Caco-2 (cell line): ENCODE measurements around the gene TP53RK. TPM values are rescaled to one million over a fixed set of nuclear protein-coding genes. Genes with fewer than 3 reads are reported as not detected.
A peak's percentile ranks its signal among the peaks of the same experiment; 100 is the strongest.

ENCODE experiments used
- BruUV-seq: library from RNA; stranded (reverse); fragments of 400-500 nt; replicated peaks from 2 replicates; lab custom pipeline; 2021; lab: Mats Ljungman, UMichigan
- CTCF ChIA-PET: fragments of 300-600 bp; sonication (Branson Sonifier 250); formaldehyde crosslinking; loops from one replicate; lab custom pipeline; 2022; ENCODE audit warnings: antibody characterized with exemption; lab: Charles Lee
- POLR2A ChIA-PET: fragments of 300-600 bp; sonication (Branson Sonifier 250); formaldehyde crosslinking; loops from one replicate; lab custom pipeline; 2022; ENCODE audit warnings: antibody characterized with exemption; lab: Charles Lee
- DNase-seq, 2 experiments: peaks; one replicate each; pipeline versions ENCODE4 v3.0.0 to v3.0.0-alpha.2; 2020 to 2022
- H3K27me3 ChIP-seq: replicated peaks from 2 replicates; pipeline ENCODE4 v1.6.0; 2011; ENCODE audit warnings: low read length; ENCODE audit not compliant: control insufficient read depth, insufficient read depth
- H3K36me3 ChIP-seq: 2 replicates; pipeline ENCODE4 v1.5.1; 2011; ENCODE audit warnings: low read length; ENCODE audit not compliant: control insufficient read depth, insufficient read depth
- H3K4me1 ChIP-seq: fragments of 250-450 bp; sonication (Bioruptor Pico); 2 replicates; pipeline ENCODE4 v1.5.1; 2020; ENCODE audit warnings: mild to moderate bottlenecking
- H3K4me3 ChIP-seq: 2 replicates; pipeline ENCODE4 v1.5.1; 2011; ENCODE audit warnings: low read depth, mild to moderate bottlenecking, control low read depth, low read length
- H3K9me3 ChIP-seq: fragments of 250-450 bp; sonication (Bioruptor Pico); 2 replicates; pipeline ENCODE4 v1.5.1; 2020; ENCODE audit warnings: mild to moderate bottlenecking, moderate library complexity
- H3K27ac Mint-ChIP-seq: one replicate; pipeline ENCODE4 v1.8.0; 2022; ENCODE audit warnings: mixed read lengths; ENCODE audit not compliant: unreplicated experiment
- H3K27me3 Mint-ChIP-seq: one replicate; pipeline ENCODE4 v1.8.0; 2022; ENCODE audit warnings: mixed read lengths; ENCODE audit not compliant: insufficient read depth, unreplicated experiment
- H3K36me3 Mint-ChIP-seq: one replicate; pipeline ENCODE4 v1.8.0; 2022; ENCODE audit warnings: mild to moderate bottlenecking, mixed read lengths; ENCODE audit not compliant: insufficient read depth, unreplicated experiment
- H3K4me1 Mint-ChIP-seq: one replicate; pipeline ENCODE4 v1.8.0; 2022; ENCODE audit warnings: low read depth, mixed read lengths; ENCODE audit not compliant: unreplicated experiment
- H3K4me3 Mint-ChIP-seq: one replicate; pipeline ENCODE4 v1.8.0; 2022; ENCODE audit warnings: mild to moderate bottlenecking, moderate library complexity, mixed read lengths; ENCODE audit not compliant: unreplicated experiment
- H3K9me3 Mint-ChIP-seq: one replicate; pipeline ENCODE4 v1.8.0; 2022; ENCODE audit warnings: mixed read lengths; ENCODE audit not compliant: unreplicated experiment
- intact Hi-C: fragments of 100-400 bp; cut with micrococcal nuclease; formaldehyde crosslinking; loops from one replicate; pipeline ENCODE4 v1.10.0; 2022; ENCODE audit not compliant: unreplicated experiment
- total RNA-seq: library from RNA; stranded (reverse); gene quantifications from 2 replicates; pipeline ENCODE4 v1.2.3, GENCODE V29; 2022
- TF ChIP-seq, protein P1 (sequence below), 2 experiments: fragments of 200-600 bp in 1 of 2; IDR thresholded peaks; 1 replicate in 1 of 2; 2 replicates in 1 of 2; pipeline versions ENCODE4 v1.5.1 to v1.8.0; 2011 to 2022; ENCODE audit warnings: antibody characterized with exemption in 1 of 2, control low read depth in 1 of 2, inconsistent platforms in 1 of 2, low read depth in 1 of 2, low read length in 1 of 2, mild to moderate bottlenecking in 1 of 2, moderate library complexity in 1 of 2; ENCODE audit not compliant: insufficient read depth in 1 of 2, severe bottlenecking in 1 of 2, unreplicated experiment in 1 of 2

TP53RK gene
- total RNA-seq, 1 experiment from 2014 or later = 22.7 TPM

DNA sequence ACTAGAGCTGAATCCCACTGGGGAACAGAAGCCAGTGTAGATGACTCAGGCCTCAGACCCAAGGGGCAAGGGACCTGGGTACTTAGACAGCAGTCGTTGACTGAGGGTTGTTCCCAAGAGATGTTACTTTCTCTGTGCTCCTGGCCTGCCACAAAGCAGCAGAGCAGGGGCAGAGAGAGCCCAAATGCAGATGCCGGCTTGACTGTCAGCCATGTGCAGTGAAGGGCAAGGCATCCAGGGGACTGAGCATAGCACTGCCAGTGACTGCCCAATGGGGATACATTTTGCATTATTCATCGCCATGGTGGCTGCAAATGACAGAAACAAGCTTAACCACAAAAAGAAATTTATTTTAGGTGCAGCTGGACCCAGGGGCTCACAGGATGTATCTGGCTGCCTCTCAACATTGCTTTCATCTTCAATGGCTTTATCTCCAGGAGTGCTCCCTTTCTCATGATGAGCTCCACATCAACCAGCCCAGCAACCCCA, 7.6 kb upstream of the TP53RK start:
- TF ChIP-seq, protein P1, sequence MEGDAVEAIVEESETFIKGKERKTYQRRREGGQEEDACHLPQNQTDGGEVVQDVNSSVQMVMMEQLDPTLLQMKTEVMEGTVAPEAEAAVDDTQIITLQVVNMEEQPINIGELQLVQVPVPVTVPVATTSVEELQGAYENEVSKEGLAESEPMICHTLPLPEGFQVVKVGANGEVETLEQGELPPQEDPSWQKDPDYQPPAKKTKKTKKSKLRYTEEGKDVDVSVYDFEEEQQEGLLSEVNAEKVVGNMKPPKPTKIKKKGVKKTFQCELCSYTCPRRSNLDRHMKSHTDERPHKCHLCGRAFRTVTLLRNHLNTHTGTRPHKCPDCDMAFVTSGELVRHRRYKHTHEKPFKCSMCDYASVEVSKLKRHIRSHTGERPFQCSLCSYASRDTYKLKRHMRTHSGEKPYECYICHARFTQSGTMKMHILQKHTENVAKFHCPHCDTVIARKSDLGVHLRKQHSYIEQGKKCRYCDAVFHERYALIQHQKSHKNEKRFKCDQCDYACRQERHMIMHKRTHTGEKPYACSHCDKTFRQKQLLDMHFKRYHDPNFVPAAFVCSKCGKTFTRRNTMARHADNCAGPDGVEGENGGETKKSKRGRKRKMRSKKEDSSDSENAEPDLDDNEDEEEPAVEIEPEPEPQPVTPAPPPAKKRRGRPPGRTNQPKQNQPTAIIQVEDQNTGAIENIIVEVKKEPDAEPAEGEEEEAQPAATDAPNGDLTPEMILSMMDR (IDR thresholded peaks at IDR 0.05; ENCODE audit: insufficient read depth in 1 of 2, low read depth in 1 of 2, low read length in 1 of 2, severe bottlenecking in 1 of 2, unreplicated experiment in 1 of 2) = no peak
- Histone ChIP-seq H3K36me3 (no peaks in the 10 kb centered on the region), H3K4me1 (no peaks in the 10 kb centered on the region), H3K9me3 (peaks cover 3% of the 10 kb centered on the region; the same call in 1 of the 2 replicates), H3K27me3 (0 out of 2 replicates have a peak, but pooled peaks cover 1% of the 10 kb centered on the region), H3K4me3 (no peak overlapping the region)
- no TSS peak for BruUV-seq
- POLR2A ChIA-PET = no interaction called here
- Mint-ChIP-seq H3K4me1 (no peaks in the 10 kb centered on the region), H3K27ac (no peak overlapping the region), H3K27me3 (no peaks in the 10 kb centered on the region), H3K4me3 (no peak overlapping the region), H3K9me3 (no peaks in the 10 kb centered on the region), H3K36me3 (no peaks in the 10 kb centered on the region)
- DNase-seq = peak in 1 of 2 experiments; percentile 34
- intact Hi-C loops = no loop called here
- CTCF ChIA-PET = interaction anchor here (0.6 to 1.1 kb wide), 3 partner anchors 13 to 62 kb away, joined by 3 read pairs; no protein-coding TSS in a partner anchor

DNA sequence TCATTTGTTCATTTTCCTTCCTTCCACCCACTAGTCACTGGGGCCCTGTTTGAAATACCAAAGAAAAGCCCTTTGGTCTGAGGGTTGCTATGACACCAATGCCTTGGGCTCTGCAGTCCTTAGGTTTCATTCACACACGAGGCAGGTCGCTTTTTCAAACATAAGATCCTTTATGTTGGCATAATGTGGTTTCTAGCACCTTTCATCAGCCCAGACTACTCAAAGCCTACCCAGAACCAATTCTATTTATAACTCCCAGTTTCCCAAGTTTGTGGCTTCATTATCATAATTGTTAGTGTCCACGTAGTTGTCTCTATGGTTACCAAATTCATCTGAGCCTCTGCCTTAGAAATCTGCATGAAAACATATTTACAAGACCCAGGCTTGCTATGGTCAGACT, 6.6 kb upstream of the TP53RK start:
- intact Hi-C loops = no loop called here
- no TSS peak for BruUV-seq
- TF ChIP-seq, protein P1 (IDR thresholded peaks at IDR 0.05; ENCODE audit: insufficient read depth in 1 of 2, low read depth in 1 of 2, low read length in 1 of 2, severe bottlenecking in 1 of 2, unreplicated experiment in 1 of 2) = no peak
- CTCF ChIA-PET = interaction anchor here (1.0 kb wide), 1 partner anchor 63 kb away, joined by 3 read pairs; no protein-coding TSS in a partner anchor
- H3K4me3 Mint-ChIP-seq = no peak overlapping the region
- DNase-seq = no peak
- POLR2A ChIA-PET = no interaction called here
- no peaks in the 10 kb centered on the region for H3K4me1 ChIP-seq
- H3K36me3 ChIP-seq = no peaks in the 10 kb centered on the region
- H3K9me3 ChIP-seq = peaks cover 3% of the 10 kb centered on the region; the same call in 1 of the 2 replicates
- H3K9me3 Mint-ChIP-seq = no peaks in the 10 kb centered on the region
- peaks cover 2% of the 10 kb centered on the region for H3K4me1 Mint-ChIP-seq
- H3K4me3 ChIP-seq = no peak overlapping the region
- 0 out of 2 replicates have a peak, but pooled peaks cover 1% of the 10 kb centered on the region for H3K27me3 ChIP-seq
- no peak overlapping the region for H3K27ac Mint-ChIP-seq
- H3K27me3 Mint-ChIP-seq = no peaks in the 10 kb centered on the region
- H3K36me3 Mint-ChIP-seq = no peaks in the 10 kb centered on the region

DNA sequence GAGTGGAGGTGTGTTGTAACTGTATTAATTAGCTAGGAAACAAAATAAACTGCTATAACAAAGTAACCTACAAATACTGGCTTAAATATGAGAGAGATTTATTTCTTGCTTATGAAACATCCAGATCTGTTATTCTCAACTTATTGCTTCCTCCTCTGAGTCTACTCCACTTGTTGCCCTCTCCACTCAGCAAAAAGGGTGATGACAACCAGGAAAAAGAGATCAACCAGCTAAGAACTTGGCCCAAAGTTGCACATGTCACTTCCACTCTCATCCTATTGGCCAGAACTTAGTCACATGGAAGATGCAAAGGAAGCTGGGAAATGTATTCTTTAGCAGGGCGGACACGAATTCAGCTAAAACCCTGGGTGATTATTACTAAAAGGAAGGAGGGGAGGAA, 5.2 kb upstream of the TP53RK start:
- Mint-ChIP-seq H3K4me3 (no peak overlapping the region), H3K9me3 (no peaks in the 10 kb centered on the region), H3K4me1 (peaks cover 10% of the 10 kb centered on the region), H3K27me3 (no peaks in the 10 kb centered on the region), H3K27ac (no peak overlapping the region), H3K36me3 (peaks cover under 1% of the 10 kb centered on the region)
- TF ChIP-seq, protein P1 (IDR thresholded peaks at IDR 0.05; ENCODE audit: insufficient read depth in 1 of 2, low read depth in 1 of 2, low read length in 1 of 2, severe bottlenecking in 1 of 2, unreplicated experiment in 1 of 2) = no peak
- no TSS peak for BruUV-seq
- Histone ChIP-seq H3K36me3 (no peaks in the 10 kb centered on the region), H3K27me3 (no peaks in the 10 kb centered on the region), H3K4me3 (no peak overlapping the region), H3K4me1 (peaks cover 4% of the 10 kb centered on the region; the same call in 1 of the 2 replicates), H3K9me3 (peaks cover 2% of the 10 kb centered on the region; the same call in 1 of the 2 replicates)
- intact Hi-C loops = no loop called here
- peak in 1 of 2 experiments; percentile 32 for DNase-seq
- ChIA-PET CTCF (interaction anchor here (0.6 to 1.1 kb wide), 2 partner anchors 9 to 101 kb away, joined by 3 to 8 read pairs; no protein-coding TSS in a partner anchor), POLR2A (no interaction called here)
